OCI-LY1 (cell line): ENCODE data around the gene GRAMD1A.

ENCODE experiments used
- CTCF ChIP-seq: fragments of 200-600 bp; sonication (generic), shearing (Covaris generic); IDR thresholded peaks from 2 replicates; pipeline ENCODE4 v1.5.1; 2017; ENCODE audit warnings: mild to moderate bottlenecking, antibody characterized with exemption, low read length, moderate library complexity, mixed read lengths
- EZH2 ChIP-seq: fragments of 200-600 bp; sonication (generic), shearing (Covaris generic); IDR thresholded peaks from 2 replicates; pipeline ENCODE4 v1.8.0; 2017; ENCODE audit warnings: borderline replicate concordance, mixed run types, mild to moderate bottlenecking, antibody characterized with exemption, low read length, moderate library complexity, mixed read lengths

GRCh38 chr19:35027851-35028599 is 27.9 kb downstream of the GRAMD1A start:
- TF ChIP-seq CTCF (no peak), EZH2 (no peak)
